Stimulated activated CD8-positive, alpha-beta memory T cell treated with anti-CD3 and anti-CD28 coated beads, Interleukin-15, amount 100 ng/mL, for 48 hours (primary cell): ENCODE measurements around the gene RASL11A.
"Not testable (repeated sequence)": the region's sequence is repeated elsewhere in the genome, so short reads cannot be mapped to it uniquely, and the experiment has no call there.

Experiments used
- DNase-seq, 2 donors: peaks; one replicate each; pipeline ENCODE4 v3.0.0-alpha.2; 2020; ENCODE audit warnings: low read depth in 2 of 2

Gene RASL11A

GRCh38 chr13:27269114-27269665 lies 1.4 kb upstream of the RASL11A start:
- DNase-seq: no peak

- DNase-seq: no peak
Measured at GRCh38 chr13:27271570-27272096, 1.0 kb downstream of the RASL11A start.

GRCh38 chr13:27273658-27274425 lies 3.2 kb downstream of the RASL11A start:
- no peak for DNase-seq

- no peak for DNase-seq
Measured at GRCh38 chr13:27274631-27275030, 4.0 kb downstream of the RASL11A start.

- DNase-seq: no peak
Measured at GRCh38 chr13:27276188-27276587, 5.6 kb downstream of the RASL11A start.

- DNase-seq: no peak
Measured at GRCh38 chr13:27279506-27279905, 8.9 kb downstream of the RASL11A start.

GRCh38 chr13:27280009-27280656 lies 9.5 kb downstream of the RASL11A start:
- no peak for DNase-seq

GRCh38 chr13:27280841-27281240 lies 10.2 kb downstream of the RASL11A start:
- DNase-seq: no peak

- DNase-seq: no peak
Measured at GRCh38 chr13:27281420-27281819, 10.8 kb downstream of the RASL11A start.

- DNase-seq: no peak
Measured at GRCh38 chr13:27283906-27284493, 13.4 kb downstream of the RASL11A start.

GRCh38 chr13:27288392-27288791 lies 17.8 kb downstream of the RASL11A start:
- no peak for DNase-seq

GRCh38 chr13:27289011-27289665 lies 18.5 kb downstream of the RASL11A start:
- DNase-seq: no peak

GRCh38 chr13:27290715-27291114 lies 20.1 kb downstream of the RASL11A start:
- DNase-seq: no peak

- DNase-seq: not testable (repeated sequence)
Measured at GRCh38 chr13:27291967-27292366, 21.3 kb downstream of the RASL11A start.

GRCh38 chr13:27293076-27293691 lies 22.6 kb downstream of the RASL11A start:
- DNase-seq: no peak

GRCh38 chr13:27293873-27294515 lies 23.4 kb downstream of the RASL11A start:
- no peak for DNase-seq

- DNase-seq: no peak
Measured at GRCh38 chr13:27295096-27295495, 24.5 kb downstream of the RASL11A start.

GRCh38 chr13:27295660-27296059 lies 25.0 kb downstream of the RASL11A start:
- no peak for DNase-seq

- no peak for DNase-seq
Measured at GRCh38 chr13:27296496-27296895, 25.9 kb downstream of the RASL11A start.

GRCh38 chr13:27298849-27299248 lies 28.2 kb downstream of the RASL11A start:
- DNase-seq: no peak

GRCh38 chr13:27300406-27300805 lies 29.8 kb downstream of the RASL11A start:
- not testable (repeated sequence) for DNase-seq
